NOMO-1 treated with DMSO at 0.1 percent for 48 hours (cell line): ENCODE data around the gene DUOX2.
A peak's percentile ranks its signal among the peaks of the same experiment; 100 is the strongest.

Source experiments
- DNase-seq: peaks from one replicate; lab custom pipeline; 2025; ENCODE audit not compliant: unreplicated experiment; lab: John Stamatoyannopoulos, UW

The DUOX2 gene

DNA sequence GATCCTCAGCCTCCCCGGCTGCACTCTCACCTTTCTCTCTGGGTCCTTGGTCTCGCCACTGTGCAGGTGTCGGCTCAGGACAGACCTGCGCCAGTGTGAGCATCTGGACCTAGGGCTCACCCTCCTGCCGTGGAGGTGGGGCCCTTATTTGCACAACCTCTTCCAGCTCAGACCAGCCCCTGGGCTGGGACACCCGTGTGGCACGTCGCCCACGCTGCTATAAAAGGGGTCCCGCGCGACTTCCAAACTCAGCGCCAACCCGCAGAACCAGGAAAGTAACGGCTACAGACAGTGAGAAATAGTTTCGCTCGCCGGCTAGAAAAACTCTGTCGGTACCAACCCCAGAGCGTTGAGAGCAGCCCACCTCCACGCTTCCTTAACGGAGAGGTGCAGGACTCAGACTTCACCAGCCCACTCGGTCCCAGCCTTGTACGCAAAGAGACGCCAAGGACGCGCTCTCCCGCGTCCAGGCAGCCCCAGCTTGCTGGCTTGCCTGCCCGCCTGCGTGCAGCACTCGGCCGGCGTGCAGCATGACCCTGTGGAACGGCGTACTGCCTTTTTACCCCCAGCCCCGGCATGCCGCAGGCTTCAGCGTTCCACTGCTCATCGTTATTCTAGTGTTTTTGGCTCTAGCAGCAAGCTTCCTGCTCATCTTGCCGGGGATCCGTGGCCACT is at the start of gene DUOX2, which contains the start of gene DUOXA2:
Gene DUOX2 (minus strand): TSS at position 97 of the 675 bp plus-strand sequence. CDS start 761 bp downstream, outside the sequence.
Gene DUOXA2 (plus strand): TSS at position 251 of the 675 bp plus-strand sequence. CDS start 280 bp downstream, at position 531.
- DNase-seq, result no peak

DNA sequence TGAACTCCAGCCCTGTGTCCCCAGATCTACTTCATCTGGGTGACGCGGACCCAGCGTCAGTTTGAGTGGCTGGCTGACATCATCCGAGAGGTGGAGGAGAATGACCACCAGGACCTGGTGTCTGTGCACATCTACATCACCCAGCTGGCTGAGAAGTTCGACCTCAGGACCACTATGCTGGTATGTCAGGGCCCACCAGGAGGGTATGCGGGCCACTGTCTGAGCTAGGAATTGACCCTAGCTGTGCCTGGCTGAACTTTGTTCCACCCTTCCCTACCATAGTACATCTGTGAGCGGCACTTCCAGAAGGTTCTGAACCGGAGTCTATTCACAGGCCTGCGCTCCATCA is 49.5 kb upstream of the DUOX2 start:
- DNase-seq, result no peak

DNA sequence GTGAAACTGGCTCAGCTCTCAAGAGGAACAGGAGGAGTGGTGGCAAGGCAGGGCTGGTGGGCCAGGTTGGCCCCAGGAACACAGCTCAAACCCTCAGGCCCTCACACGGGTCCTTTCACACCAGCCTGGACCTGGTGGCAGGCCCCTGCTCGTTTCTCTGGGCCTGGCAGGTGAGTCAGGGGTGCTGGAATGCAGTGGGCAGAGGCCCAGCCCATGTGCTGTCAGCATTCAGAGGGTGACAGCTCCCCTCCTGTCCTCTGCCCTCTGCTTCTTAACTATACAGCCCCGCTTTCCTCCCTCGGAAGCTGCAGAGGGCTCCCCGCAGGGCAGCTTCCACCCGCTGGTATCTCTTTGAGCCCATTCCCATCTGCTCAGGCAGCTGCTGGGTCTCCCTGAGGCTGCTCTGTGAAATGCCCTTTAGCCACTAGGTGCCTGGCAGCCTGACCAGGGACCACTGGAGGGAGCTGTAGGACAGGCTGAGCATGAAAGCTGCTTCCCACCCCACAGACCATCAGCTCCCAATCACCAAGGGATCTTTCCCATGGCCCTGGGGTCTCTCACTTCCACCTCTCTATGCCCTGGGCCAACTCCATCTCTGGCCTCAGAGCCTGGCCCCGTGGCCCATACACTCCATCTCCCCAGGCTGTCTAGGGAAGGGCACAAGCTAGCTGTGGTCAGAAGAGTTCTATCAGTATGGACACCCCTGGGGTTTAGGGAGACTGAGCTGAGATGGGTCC is 49.0 kb upstream of the DUOX2 start:
- DNase-seq, result peak; percentile 50

DNA sequence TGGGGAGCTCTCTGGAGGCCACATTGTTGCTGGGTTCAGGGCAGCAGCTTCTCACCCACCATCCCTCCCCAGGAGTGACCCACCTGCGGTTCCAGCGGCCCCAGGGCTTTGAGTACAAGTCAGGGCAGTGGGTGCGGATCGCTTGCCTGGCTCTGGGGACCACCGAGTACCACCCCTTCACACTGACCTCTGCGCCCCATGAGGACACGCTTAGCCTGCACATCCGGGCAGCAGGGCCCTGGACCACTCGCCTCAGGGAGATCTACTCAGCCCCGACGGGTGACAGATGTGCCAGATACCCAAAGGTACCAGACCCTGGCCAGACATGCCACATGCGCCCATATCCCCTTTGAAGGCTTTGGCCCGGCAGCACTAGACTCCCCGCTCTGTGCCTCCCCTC is 47.7 kb upstream of the DUOX2 start:
- no peak for DNase-seq

DNA sequence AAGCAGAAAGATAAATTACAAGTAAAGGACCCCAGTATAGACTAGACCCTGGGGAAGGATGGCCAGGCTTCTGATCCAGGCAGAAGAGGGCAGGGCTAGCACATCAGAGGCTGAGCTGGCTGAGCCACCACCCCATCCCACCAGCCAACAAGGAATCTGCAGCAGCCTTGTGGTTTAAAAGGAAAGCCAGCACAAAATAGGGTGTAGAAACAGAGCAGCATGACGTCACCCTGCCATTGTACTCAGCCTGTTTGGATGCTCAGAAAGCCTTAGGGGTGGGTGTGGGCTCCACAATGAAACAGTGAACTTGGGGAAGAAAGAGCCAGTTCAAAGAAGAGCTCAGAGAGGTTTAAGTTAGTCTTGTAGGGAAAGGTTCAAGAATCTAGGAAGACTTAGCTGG is 44.0 kb upstream of the DUOX2 start:
- DNase-seq, result no peak

DNA sequence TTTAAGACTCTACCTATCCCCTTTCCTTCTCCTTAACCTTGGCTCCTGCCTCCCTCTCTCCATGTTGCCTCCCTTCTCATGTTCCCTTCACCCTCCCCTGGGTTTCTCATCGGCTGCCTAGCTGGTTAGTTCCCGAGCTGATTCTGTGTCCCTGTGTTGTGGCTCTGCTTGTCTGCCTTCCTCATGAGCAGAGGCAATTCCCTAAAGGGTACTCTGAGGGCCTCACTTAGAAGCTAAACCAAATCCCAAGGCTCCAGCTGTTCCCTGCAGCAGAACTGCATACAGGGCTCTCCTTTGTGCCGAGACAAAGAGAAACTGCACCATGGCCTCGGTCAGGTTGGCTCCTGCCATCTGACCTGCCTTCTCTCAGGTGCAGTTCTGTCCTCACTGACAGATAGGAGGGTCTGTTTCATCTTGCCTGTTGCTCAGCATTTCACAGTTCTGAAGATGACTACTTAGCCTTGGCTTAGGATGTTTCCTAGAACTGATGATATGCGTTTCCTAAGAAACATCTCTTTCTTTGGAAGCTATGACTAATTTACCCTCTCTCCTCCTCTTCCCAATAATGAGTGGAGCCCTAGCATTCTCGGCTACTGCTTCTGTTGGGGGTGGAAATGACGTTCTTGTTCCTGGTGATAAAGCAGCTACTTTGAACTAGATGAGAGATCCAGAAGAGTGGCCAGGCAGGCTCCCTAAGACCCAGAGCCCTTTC is 42.9 kb upstream of the DUOX2 start:
- DNase-seq, result no peak

DNA sequence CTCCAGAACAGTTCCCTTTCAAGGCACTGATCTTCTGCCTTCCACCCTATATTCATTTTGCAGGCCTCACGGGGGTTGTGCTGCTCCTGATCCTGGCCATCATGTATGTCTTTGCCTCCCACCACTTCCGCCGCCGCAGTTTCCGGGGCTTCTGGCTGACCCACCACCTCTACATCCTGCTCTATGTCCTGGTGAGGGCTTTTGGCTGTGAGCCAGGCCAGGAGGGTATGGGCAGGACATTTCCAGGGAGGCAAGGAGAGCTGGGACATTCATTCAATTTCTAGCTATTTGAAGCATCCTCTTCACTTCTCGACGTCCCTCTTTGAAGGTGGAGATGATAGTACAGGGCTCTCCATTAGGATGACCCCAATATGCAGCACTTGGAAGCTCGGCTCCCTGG is 41.8 kb upstream of the DUOX2 start:
- no peak for DNase-seq

DNA sequence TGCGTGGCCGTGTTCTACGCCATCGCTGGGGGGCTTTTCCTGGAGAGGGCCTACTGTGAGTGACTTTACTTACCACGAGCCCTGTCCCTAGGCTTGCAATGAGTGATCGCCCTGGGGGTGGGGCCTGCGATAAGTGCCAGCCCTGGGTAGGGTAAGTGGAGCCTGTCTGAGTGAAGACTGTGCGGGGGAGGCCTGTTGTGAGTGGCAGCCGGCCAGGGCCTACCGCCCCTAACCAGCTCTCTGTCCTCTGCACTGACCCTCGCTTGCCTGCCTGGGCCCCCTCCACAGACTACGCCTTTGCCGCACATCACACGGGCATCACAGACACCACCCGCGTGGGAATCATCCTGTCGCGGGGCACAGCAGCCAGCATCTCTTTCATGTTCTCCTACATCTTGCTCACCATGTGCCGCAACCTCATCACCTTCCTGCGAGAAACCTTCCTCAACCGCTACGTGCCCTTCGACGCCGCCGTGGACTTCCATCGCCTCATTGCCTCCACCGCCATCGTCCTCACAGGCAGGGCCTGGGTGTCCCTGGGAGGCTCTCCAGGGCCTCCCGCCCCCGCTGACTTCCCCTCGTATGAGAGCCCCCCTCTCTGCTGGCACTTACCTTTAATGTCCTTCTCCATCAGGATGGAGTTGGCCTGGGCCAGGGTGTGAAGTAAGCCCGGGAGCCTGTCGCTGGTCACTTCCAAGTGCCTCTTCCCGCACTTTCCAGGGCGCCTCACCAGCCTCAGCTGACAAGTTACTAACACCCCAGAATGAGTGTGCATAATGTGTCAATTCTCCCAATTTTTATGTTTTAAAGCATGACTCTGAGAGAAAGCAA is 38.2 kb upstream of the DUOX2 start:
- DNase-seq, result no peak

DNA sequence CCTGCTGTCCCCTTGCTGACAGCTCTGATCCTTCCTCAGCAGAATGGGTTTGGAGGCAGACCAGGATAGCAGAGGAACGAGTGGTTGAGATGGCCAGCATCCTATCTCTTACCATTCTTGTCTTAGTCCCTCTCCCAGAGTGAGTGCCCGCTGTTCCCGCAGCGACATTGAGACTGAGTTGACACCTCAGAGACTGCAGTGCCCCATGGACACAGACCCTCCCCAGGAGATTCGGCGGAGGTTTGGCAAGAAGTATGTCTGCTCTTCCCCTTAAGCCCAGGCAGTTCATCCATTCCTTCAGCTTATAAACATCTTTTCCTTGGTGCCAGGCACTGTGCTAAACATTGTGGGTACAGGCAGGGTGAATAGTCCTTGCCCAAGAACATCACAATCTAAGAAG is 37.0 kb upstream of the DUOX2 start:
- no peak for DNase-seq

DNA sequence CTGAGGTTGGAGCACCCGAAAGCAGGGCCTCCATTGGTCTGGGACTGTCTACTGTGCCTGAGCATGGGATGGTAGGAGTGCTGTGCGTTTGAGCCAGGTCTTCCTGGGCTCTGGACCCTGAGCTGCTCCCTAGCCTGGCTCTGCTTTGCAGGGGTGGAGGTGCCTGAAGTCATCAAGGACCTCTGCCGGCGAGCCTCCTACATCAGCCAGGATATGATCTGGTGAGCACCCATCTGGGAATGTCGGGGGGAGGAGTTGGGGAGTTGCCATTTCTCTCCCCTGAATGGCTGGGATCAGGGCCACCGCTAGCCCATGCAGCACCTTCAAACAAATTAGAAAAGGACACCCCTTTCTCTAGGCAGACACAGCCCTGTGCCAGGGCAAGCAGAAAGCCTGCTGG is 36.5 kb upstream of the DUOX2 start:
- DNase-seq, result no peak

DNA sequence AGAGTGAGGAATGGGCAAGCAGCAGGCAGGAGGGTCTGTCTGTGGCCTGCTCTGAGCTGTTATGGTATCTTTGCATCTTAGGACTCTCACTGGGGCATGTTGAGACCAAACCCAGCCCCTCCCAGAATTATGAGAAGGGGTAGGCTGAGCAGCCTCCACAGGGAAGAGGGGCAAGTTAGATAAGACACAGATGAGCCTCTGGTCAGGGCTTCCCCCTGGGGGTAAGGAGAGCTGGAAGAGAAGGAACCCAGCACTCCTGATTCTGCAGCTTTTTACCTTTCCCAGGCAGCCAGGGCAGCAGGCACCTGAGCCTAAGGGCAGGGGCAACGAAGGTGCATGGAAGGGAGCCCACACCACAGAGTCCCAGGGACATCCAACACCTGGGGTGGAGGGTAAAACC is 35.1 kb upstream of the DUOX2 start:
- no peak for DNase-seq

DNA sequence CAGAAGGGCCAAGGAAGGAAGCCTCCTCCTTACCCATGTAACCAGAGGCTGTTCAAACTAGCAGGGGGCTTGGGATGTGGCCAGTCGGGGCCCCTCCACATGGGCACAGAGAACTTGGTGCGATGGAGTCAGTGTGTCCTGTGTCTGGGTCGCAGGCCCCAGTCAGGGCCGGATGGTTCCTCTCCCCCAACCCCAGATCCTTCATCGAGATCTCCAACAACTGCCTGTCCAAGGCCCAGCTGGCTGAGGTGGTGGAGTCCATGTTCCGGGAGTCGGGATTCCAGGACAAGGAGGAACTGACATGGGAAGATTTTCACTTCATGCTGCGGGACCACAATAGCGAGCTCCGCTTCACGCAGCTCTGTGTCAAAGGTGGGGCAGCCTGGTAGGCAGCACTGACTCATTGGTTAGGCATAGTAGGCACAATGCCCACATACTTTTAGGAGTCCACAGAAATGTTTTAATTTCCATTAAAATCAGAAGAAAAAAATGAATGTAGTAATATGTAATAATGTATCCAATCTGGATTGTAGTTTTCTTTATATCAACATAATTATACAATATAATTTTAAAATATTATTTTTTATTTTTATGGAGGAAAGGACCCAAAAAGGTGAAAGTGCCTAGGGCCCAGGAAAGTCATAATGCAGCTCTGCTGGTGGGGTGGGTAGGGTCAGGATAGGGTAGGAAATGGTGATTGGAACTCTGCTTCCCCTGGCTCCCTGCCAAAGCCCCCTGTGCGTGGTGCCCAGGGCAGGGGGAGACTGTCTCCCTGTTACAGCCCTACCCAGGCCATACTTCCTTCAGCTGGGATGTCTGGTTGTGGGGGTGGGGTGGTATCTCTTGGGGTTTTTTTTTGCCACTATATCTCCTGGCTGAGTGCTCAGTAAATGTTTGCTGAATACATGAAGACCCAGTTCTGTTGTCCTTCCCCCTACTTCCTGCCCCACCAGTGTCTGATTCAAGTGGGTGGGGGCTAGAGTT is 34.4 kb upstream of the DUOX2 start:
- no peak for DNase-seq

DNA sequence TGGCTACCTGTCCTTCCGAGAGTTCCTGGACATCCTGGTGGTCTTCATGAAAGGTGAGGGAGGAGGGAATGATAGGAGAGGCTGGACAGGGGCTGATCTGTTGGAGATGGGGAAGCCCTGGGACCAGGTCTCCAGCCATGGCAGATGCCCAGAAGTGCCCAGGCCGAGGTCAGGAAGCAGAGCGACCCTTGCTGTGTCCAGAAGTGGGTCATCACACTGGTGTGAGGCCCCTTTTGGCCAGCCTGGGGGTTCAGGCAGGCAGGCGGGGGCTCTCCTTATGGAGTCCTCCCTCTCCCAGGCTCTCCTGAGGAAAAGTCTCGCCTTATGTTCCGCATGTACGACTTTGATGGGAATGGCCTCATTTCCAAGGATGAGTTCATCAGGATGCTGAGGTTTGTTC is 33.6 kb upstream of the DUOX2 start:
- DNase-seq, result no peak

DNA sequence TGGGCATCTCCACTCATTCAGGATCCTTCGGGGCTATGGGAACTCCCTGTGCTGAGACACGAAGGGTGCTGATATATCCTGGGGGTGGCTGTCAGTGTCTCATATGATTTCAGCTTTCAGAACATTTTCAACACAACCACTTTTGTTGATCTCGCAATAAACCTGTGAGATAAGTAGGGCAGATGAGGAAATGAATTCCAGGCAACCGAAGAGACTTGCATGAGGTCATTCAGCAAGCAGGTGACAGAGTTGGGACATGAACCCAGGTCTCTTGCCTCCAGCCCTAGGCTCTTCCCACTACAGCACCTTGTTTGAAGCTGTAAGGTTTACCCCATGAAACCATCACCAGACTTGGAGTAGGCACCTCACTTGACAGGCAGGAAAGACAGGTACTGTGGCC is 32.4 kb upstream of the DUOX2 start:
- peak; percentile 6 for DNase-seq

DNA sequence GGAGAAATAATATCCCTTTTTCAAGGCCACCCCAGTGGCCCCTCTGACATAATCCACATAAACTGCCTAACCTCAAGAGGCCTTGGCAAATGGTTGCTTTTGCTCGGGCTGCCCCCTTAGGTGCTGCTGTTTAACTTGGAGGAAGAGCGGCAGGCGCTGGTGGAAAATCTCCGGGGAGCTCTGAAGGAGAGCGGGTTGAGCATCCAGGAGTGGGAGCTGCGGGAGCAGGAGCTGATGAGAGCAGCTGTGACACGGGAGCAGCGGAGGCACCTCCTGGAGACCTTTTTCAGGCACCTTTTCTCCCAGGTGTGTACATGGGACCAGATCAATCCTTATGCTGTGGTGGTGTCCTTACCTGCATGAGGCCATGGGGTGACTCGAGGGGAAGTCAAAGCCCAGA is 30.8 kb upstream of the DUOX2 start:
- DNase-seq, result no peak

DNA sequence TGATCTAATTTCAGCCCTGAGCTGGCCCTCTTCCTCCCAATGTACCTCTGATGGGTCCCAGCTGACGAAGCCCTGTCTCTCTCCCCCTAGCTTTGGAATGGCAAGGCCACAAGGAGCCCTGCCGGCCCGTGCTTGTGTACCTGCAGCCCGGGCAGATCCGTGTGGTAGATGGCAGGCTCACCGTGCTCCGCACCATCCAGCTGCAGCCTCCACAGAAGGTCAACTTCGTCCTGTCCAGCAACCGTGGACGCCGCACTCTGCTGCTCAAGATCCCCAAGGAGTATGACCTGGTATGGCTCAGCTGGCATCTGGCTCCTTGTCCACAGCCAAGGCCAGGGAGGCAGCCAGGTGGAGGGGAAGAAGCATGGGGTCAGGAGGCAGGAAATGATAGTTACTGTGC is 30.0 kb upstream of the DUOX2 start:
- no peak for DNase-seq

DNA sequence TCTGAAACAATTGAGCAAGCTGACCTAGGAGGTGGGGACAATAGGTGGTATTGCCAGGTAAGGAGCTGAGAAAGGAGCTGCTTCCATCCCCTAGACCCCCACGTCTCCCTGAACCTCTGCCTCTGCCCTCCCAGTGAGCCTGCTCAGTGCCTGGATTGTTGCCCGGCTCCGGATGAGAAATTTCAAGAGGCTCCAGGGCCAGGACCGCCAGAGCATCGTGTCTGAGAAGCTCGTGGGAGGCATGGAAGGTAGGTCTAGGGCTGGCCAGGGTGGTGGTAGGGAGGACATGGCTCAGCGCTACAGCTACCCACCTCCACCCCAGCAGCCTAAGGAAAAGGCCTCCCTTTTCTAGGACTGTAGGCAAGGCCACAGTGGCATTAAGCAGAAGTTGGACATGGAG is 29.1 kb upstream of the DUOX2 start:
- no peak for DNase-seq

DNA sequence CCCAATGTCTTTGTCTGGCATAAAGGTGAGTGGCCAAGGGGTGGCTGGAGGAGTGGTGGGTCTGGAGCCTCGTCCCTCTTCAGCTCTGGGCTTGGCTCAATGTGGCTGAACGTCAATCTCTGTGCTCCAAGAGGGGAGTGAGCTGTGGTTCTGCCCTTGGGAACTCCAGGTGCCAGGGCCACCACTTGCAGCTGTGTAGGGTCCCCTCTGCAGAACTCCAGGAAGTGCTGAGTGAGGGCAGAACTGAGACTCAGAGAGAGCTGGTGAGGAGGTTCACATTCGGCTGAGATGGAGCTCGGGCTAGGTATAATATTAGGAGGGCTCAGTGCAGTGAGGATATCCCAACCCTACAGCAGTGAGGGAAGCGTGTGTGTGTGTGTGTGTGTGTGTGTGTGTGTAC is 27.4 kb upstream of the DUOX2 start:
- DNase-seq, result no peak

DNA sequence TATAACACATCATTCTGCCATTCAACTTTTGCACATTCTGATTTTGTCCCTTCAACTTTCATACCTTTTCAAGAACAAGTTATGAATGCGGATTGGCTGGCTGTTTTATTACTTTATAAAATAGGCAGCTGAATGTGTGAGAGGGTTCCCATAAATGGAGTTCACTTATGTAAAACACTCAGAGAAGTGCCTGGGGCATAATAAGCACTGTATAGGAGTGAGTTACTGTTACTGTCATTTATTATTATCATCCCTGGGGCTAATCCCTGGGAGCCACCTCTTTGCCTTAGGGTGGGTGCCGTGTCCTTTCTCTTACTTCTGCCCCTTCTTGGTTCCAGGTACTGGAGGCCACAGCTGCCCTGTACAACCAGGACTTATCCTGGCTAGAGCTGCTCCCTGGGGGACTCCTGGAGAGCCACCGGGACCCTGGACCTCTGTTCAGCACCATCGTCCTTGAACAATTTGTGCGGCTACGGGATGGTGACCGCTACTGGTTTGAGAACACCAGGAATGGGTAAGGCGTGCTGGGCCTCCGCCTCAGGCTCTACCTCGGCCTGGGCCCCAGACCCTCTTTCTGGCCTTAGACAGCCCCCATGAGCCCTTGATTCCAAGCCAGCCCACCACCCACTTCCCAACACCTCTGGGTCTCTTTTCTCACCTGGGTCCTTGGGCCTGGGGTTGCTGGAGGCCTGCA is 26.7 kb upstream of the DUOX2 start:
- DNase-seq, result no peak

DNA sequence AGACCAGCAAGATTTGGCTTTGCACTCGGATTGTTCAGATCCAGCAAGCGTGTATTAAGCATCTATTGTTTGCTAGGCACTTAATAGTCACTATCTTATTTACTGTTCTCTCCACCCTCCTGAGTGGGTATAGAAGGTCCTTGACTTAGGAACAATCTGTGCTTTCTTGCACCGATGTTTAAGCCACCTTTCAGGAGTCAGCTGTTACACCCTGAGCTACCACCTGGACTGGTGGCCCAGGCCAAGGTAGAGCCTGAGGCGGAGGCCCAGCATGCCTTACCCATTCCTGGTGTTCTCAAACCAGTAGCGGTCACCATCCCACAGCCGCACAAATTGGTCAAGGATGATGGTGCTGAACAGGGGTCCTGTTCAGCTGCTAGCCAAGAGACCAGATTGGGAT is 25.8 kb upstream of the DUOX2 start:
- no peak for DNase-seq
